ENCODE results near the gene PLB1. TPM values are rescaled to one million over a fixed set of nuclear protein-coding genes. Genes with fewer than 3 reads are reported as not detected.

Gene PLB1
- total RNA-seq, 1 experiment from 2014 or later = 0.21 TPM

Other genes starting within 250 kb of the PLB1 start
- gene FOSL2, start 103.2 kb upstream of the PLB1 start, total RNA-seq (2014; rRNA removed; shearing (Covaris generic)) = 11.1 and 13.2 TPM in 2 replicates

All from H4 (cell line).